ENCODE data around the gene ERBB2.
A peak's percentile ranks its signal among the peaks of the same experiment; 100 is the strongest.
"Not testable (repeated sequence)": the region's sequence is repeated elsewhere in the genome, so short reads cannot be mapped to it uniquely, and the experiment has no call there.

ERBB2 gene

GRCh38 chr17:39679521-39680192 is 20.2 kb upstream of the ERBB2 start:
- peak; percentile 64 for DNase-seq

- DNase-seq, result no peak
Observed at GRCh38 chr17:39683295-39683939, 16.4 kb upstream of the ERBB2 start.

DNA sequence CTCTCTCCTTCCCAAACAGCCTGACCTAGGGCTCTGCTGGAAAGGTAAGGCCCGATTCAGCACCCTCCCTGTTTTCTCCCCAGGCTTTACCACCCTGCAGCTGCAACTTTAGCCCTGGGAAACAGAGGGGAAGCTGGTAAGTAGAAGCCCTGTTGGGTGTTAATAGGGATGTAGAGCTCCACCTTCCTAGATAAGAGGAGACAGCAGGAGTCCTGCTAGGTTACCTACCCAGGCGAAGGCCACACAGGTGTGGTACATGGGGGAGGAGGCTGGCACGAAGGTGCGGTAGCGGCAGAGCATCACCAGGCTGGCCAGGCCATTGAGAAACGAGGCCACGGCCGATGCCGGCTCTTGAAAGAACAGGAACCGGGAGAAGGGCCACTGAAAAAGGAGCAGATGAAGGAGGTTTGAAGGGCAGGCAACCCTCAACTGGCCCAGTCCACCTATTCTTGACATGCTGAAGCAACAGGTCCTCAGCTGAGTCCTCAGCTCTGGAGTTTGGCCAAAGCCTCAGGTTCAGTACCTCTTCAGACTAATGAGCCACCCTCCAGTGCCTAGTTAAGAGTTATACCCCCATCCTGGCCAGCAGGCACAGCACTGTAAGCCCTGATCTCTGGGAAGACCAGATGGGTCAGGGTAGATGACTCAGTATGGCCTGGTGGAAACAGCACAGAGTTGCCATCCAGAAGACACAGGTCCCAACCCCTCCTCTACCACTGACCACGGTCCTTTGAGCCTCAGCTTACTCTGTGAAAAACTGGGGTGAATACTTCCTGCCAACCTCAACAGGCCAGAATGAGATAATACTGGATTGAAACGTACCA is 15.3 kb upstream of the ERBB2 start:
- DNase-seq, result no peak

DNA sequence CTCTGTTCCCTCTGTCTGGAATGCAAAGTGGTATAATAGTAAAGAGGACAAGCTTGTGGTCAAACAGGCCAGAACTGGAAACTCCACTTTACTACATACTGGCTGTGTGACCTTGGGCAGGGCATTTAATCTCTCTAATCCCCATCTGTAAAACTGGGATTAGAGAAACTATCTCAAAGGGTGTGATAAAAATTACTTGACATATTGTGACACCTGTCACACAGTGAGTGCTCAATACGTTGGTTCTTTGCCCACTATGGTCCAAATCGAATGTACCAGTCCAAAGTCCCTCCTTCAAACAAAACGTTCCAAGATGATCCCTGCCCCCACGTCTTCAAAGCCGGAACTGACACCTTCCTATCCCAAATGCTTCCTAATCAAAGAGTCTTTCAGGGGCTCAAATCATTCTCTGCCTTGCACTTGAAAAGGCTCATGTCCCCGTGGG is 12.7 kb upstream of the ERBB2 start:
- no peak for DNase-seq

DNA sequence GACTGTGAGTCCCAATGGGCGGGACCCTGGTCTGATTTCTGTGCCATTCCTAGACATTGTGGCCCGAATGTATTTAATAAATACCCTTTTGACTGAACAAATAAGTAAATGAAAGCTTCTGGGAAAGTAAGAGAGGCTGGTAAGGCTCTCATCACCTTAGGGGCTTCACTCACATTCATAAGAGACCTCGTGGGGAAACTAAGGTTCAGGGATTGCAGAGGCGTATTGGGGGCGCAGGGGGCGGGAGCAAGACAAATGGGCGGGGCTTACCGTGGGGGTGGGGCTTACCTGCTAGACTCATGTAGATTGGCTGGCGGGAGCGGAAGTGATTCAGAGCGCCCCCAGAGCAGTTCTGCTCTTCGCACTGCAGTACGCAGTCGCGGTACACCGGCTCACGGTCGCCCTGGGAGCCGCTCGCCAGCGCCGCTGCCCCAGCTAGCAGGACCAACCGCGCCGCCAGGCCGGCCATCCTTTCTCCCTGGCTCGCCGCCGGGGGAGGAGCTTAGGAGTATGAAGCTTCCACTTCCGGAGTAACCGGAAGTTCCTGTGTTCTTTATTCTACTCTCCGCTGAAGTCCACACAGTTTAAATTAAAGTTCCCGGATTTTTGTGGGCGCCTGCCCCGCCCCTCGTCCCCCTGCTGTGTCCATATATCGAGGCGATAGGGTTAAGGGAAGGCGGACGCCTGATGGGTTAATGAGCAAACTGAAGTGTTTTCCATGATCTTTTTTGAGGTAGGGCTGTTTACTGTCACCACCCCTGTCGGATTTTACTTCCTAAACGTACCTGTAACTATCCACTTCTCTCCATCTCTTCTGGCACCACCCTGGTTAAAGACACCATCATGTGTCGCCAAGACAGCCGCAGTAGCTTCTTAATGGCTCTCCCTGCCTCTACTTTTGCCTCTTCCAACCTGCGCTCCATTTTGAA is 12.1 kb upstream of the ERBB2 start, which contains the start of gene PGAP3:
TSS of gene PGAP3 (minus strand) at position 512 of the 929 bp plus-strand sequence. CDS start at position 469, 43 bp downstream.
- peak; percentile 89 for DNase-seq

GRCh38 chr17:39688475-39688835 is 11.4 kb upstream of the ERBB2 start:
- DNase-seq, result no peak

DNA sequence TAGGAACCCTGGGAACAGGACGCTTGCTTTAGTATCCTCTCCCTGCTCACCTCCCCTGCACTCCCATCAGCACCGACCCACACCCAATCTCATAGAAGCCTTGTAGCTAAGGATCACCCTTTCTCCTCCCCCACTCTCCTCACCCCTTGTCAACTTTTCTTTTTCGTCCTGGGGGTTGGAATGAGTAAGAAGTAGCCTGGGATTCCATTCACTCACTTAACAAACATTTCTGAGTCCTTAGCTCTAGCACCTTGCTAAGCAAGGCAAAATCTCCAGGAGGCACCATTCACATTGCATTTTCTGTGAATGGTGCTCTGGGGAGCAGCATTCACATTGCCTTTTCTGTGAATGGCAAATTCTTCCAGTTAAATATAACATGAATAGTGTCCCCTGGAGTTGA is 10.9 kb upstream of the ERBB2 start:
- DNase-seq, result no peak

DNA sequence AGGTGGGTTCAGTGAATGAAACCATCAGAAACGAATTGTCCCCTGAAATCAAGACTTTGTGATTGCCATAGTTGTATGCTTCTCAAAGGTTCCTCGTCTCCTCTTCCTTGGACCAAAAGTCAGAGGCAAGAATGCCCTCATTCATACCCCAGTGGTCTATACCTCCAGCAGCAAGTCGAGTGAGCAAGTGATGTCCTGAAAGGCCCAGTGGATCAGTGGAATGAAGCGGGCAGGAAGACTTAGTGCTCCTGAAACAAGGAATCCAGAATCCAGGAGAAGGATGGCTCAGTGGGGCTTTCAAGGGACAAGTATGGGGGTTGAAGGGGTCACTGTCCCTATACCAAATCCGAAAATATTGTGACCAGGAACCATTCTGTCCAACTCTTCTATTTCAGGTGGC is 5.3 kb upstream of the ERBB2 start:
- DNase-seq, result no peak

- no peak for DNase-seq
Observed at GRCh38 chr17:39695089-39695474, 4.8 kb upstream of the ERBB2 start.

DNA sequence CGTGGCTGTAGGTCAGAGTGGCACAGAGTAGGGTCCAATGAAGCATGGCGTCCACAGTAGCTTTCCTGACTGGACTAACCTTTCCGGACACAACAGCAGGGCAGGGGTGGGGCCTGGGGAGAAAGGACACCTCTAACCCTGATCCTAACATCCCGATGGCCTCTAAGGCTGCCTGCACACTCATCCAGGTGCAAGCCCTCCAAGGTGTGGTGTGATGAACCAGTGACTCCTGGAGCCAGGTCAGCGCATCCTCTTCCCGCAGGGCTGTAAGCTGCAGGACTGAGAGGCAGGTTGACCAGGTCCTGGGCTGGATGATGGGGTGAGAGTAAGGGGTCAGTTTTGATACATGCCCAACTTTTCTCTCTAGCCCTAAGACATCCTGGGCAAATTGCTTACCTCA is 3.1 kb upstream of the ERBB2 start:
- no peak for DNase-seq

- no peak for DNase-seq
Observed at GRCh38 chr17:39697961-39698360, 1.9 kb upstream of the ERBB2 start.

DNA sequence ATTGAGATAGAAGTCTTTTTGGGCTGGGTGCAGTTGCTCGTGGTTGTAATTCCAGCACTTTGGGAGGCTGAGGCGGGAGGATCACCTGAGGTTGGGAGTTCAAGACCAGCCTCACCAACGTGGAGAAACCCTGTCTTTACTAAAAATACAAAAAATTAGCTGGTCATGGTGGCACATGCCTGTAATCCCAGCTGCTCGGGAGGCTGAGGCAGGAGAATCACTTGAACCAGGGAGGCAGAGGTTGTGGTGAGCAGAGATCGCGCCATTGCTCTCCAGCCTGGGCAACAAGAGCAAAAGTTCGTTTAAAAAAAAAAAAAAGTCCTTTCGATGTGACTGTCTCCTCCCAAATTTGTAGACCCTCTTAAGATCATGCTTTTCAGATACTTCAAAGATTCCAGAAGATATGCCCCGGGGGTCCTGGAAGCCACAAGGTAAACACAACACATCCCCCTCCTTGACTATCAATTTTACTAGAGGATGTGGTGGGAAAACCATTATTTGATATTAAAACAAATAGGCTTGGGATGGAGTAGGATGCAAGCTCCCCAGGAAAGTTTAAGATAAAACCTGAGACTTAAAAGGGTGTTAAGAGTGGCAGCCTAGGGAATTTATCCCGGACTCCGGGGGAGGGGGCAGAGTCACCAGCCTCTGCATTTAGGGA is 577 bp upstream of the ERBB2 start:
- DNase-seq, result not testable (repeated sequence)

- DNase-seq, result no peak
Observed at GRCh38 chr17:39700148-39700987, 504 bp downstream of the ERBB2 start.

- DNase-seq, result no peak
Observed at GRCh38 chr17:39701012-39701783, 1.3 kb downstream of the ERBB2 start.

GRCh38 chr17:39701784-39702422 is 2.0 kb downstream of the ERBB2 start:
- no peak for DNase-seq

DNA sequence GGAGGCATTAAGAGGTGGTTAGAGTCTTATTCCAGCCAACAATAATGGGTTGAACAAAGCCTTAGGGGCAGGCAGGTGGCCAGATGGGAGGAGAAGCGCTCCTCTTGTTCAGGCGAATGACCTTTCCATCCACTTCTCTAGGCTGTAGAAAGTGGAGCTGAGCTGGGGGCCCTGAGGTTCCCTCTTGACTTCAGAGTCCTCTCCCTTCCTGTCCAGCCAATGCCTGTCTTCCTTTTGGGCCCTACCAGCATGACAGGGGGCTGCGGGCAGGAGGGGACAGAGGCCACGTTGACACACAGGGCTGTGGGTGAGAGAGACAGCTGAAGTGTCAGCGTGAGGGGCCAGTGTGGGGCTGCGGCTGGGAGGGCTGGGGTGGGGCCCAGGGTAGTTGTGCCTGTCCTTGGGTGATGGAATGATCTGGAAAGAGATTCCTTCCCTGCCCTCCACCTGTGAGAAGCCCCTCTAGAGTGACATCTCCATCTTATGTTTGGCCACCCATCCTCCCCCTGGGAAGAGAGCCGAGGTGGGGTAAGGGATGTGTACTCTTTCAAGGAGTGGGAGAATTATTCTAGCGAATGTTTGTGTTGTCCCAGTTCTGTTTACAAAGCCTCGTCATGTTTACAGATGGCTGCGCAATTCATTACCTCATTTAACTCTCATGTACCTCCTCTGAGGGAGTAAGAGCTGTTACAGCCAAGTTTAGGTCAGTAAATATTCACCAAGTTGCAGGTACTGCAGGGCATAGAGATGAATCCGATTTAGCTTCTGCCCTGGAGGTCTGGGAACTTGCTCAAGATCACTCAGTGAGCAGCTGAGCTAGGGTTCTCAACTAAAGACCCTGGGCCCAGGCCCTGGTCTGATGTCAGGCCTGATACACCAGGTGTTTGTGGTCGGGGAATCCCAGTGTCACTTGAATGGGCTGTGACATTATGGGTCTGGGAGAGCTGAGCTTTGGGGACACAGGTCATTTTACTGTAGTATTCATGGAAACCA is 3.3 kb downstream of the ERBB2 start:
- DNase-seq, result no peak

DNA sequence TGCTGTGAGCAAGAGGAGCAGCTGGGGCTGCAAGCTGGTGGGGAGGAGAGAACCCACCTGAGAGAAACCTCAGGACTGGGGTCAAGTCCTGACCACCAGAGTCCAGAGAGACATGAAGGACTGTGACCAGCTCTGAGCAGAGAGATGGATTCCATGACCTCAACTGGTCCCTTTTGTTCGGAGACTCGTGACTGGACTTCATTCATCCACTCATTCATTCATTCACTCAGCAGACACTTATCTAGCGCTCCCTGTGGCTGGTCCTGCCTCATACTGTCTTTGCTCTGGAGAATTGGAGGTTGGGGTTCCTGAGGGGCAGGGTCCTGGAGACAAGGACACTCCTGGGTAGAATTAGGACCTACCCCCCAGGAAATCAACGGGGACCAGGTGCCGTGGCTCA is 4.0 kb downstream of the ERBB2 start:
- DNase-seq, result no peak

GRCh38 chr17:39704821-39705551 is 5.1 kb downstream of the ERBB2 start:
- DNase-seq, result no peak
